Adrenal gland (tissue), 5 donors: ENCODE results near the gene RPS26.

ENCODE experiments used
- POLR2A ChIP-seq, 2 donors: fragments of 450-650 bp; IDR thresholded peaks; one replicate each; pipeline ENCODE4 v1.6.1; 2017; ENCODE audit warnings: antibody characterized with exemption in 2 of 2, mild to moderate bottlenecking in 2 of 2, moderate library complexity in 1 of 2
- TF ChIP-seq, protein P1 (sequence below), 6 experiments: fragments of 450-650 bp in 4 of 6; fragments of 200-600 bp in 2 of 6; sonication (generic) in 1 of 6; IDR thresholded peaks; 1 replicate in 5 of 6; 2 replicates in 1 of 6; pipeline versions ENCODE4 v1.5.1 to v1.8.0; 2016 to 2021; ENCODE audit warnings: antibody characterized with exemption in 6 of 6, mild to moderate bottlenecking in 2 of 6, moderate library complexity in 1 of 6
- donor health status: DM: no; HTN: no; CAD: no.

DNA sequence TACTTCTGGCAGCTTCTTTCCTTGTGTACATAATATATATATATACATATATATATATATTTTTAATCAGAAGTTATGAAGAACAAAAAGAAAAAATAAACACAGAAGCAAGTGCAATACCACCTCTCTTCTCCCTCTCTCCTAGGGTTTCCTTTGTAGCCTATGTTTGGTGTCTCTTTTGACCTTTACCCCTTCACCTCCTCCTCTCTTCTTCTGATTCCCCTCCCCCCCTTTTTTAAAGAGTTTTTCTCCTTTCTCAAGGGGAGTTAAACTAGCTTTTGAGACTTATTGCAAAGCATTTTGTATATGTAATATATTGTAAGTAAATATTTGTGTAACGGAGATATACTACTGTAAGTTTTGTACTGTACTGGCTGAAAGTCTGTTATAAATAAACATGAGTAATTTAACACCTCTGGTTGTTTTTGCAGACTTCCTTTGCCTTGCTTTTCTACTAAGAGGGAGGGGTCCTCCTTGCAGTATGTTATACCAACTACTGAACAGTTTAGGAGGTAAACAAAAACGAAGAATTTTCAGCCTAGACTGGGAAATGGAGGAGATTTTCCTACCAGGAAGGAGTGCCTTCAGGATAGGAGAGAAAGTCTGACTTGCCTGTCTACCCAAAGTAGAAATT lies 3.6 kb upstream of the RPS26 start:
- TF ChIP-seq, protein P1, sequence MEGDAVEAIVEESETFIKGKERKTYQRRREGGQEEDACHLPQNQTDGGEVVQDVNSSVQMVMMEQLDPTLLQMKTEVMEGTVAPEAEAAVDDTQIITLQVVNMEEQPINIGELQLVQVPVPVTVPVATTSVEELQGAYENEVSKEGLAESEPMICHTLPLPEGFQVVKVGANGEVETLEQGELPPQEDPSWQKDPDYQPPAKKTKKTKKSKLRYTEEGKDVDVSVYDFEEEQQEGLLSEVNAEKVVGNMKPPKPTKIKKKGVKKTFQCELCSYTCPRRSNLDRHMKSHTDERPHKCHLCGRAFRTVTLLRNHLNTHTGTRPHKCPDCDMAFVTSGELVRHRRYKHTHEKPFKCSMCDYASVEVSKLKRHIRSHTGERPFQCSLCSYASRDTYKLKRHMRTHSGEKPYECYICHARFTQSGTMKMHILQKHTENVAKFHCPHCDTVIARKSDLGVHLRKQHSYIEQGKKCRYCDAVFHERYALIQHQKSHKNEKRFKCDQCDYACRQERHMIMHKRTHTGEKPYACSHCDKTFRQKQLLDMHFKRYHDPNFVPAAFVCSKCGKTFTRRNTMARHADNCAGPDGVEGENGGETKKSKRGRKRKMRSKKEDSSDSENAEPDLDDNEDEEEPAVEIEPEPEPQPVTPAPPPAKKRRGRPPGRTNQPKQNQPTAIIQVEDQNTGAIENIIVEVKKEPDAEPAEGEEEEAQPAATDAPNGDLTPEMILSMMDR (IDR thresholded peaks at IDR 0.05): no peak
- no peak for TF ChIP-seq POLR2A (IDR thresholded peaks at IDR 0.05)
